Measurements from ENCODE around the gene ANKFN1.

The ANKFN1 gene

DNA sequence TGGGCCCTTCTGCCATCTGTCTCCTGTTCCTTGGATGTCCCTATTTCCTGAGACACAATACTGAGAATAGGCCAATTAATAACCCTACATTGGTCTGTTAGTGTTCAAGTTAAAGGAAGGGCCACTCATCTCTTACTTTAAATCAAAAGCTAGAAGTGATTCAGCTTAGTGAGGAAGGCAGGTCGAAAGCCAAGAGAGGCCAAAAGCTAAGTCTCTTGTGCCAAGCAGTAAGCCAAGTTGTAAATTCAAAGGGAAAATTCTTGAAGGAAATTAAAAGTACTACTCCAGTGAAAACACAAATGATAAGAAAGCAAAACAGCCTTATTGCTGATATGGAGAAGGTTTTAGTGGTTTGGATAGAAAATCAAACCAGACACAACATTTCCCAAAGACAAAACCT lies 28.8 kb downstream of the ANKFN1 start:
- DNase-seq (ENCODE audit: low read depth, low spot score): no peak
- no CpG with 5 or more reads among the region's 1 CpG for WGBS (ENCODE audit: insufficient coverage, insufficient read length)
- Histone ChIP-seq H3K4me1 (ENCODE audit: control insufficient read depth, insufficient read depth, low read length) (no peaks in the 10 kb centered on the region), H3K9me3 (ENCODE audit: control insufficient read depth, insufficient read depth, low read length) (no peaks in the 10 kb centered on the region), H3K27ac (ENCODE audit: low read length) (no peak overlapping the region), H3K36me3 (ENCODE audit: control insufficient read depth, insufficient read depth, low read length) (no peaks in the 10 kb centered on the region), H3K4me3 (ENCODE audit: low read length) (no peak overlapping the region), H3K27me3 (ENCODE audit: control insufficient read depth, insufficient read depth, low read length) (no peaks in the 10 kb centered on the region)

DNA sequence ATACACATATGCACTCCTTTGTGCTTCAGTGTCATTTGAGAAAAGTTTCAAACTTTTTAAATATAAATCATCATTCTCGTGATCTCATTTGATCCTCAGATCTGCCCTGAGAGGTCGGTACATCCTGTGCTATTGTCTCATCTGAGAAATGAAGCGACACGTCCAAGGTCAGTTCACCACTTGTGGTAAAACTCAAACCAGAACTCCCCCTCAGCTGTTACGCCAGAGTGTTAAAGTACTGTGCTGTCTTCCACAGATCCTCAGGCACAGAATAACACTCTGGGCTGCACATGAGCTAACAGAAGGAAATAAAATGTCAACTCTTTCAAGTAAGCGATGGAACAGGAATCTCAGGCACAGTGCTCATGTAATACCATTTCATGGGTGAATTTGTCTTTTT lies 31.4 kb downstream of the ANKFN1 start:
- Histone ChIP-seq H3K4me1 (ENCODE audit: control insufficient read depth, insufficient read depth, low read length) (no peaks in the 10 kb centered on the region), H3K27ac (ENCODE audit: low read length) (no peak overlapping the region), H3K4me3 (ENCODE audit: low read length) (no peak overlapping the region), H3K9me3 (ENCODE audit: control insufficient read depth, insufficient read depth, low read length) (no peaks in the 10 kb centered on the region), H3K36me3 (ENCODE audit: control insufficient read depth, insufficient read depth, low read length) (no peaks in the 10 kb centered on the region), H3K27me3 (ENCODE audit: control insufficient read depth, insufficient read depth, low read length) (no peaks in the 10 kb centered on the region)
- no peak for DNase-seq (ENCODE audit: low read depth, low spot score)
- no CpG with 5 or more reads among the region's 6 CpGs for WGBS (ENCODE audit: insufficient coverage, insufficient read length)

DNA sequence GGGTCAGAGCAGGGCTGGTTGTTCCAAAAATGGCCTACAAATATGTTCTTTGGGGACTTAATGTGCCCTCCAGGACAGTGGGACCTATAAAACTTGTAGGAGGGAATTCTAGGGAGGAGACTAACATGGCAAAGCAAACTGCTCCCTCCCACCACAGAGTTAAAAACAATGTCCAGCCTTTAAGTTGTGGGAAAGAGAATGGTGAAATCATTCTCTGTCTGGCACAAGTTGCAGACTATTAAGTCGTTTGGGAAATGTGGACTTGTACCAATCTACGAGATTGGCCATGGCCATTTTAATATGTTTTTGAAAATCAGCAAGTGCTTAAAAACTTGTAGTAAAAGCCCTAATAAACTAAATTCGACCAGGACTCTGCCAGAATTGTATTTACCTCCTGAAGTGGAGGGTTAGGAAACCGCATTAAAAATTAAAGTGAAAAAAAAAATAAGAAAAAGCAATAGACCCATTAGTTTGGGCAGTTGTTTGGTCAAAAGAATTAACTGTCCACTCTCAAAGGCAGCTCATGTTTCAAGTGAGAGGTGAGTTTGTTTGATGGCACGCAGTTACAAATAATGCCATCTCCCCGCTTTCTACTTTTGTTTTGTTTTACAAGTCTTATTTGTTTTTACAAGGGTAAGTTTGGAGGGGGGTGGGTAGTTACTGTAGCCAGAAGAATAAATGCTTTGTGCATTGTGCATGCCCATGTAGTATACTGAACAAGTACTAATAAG lies 32.4 kb downstream of the ANKFN1 start:
- no peaks in the 10 kb centered on the region for H3K36me3 ChIP-seq (ENCODE audit: control insufficient read depth, insufficient read depth, low read length)
- H3K4me3 ChIP-seq (ENCODE audit: low read length): no peak overlapping the region
- H3K27ac ChIP-seq (ENCODE audit: low read length): no peak overlapping the region
- H3K9me3 ChIP-seq (ENCODE audit: control insufficient read depth, insufficient read depth, low read length): no peaks in the 10 kb centered on the region
- no peak for DNase-seq (ENCODE audit: low read depth, low spot score)
- WGBS (ENCODE audit: insufficient coverage, insufficient read length): no CpG with 5 or more reads among the region's 6 CpGs
- no peaks in the 10 kb centered on the region for H3K27me3 ChIP-seq (ENCODE audit: control insufficient read depth, insufficient read depth, low read length)
- no peaks in the 10 kb centered on the region for H3K4me1 ChIP-seq (ENCODE audit: control insufficient read depth, insufficient read depth, low read length)

DNA sequence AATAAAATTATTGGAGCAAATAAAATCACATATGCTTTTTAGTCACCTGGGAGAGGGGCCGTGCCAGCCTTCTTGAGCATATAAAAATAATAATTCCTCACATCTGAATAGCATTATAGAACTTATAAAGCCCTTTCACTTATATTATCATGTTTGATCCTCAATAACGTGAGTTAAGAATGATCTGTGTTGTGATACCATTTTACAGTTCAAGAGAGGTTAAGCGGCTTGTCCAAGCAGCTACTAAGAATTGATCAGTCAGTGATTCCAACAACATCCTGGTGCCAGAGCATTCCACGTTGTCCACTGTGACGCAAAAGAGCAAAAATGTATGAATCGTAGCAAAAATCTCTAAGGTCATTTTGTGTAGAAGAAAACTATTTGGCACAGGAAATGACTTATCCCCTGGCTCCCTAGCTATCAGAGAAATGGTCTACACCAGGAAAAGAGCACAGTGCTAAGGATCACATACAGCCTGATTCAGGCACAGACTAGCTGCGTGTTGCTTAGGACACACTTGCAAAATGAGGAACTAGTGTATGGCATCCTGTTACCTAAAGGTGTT lies 33.0 kb downstream of the ANKFN1 start:
- Histone ChIP-seq H3K4me1 (ENCODE audit: control insufficient read depth, insufficient read depth, low read length) (no peaks in the 10 kb centered on the region), H3K27ac (ENCODE audit: low read length) (no peak overlapping the region)
- no peak for DNase-seq (ENCODE audit: low read depth, low spot score)

DNA sequence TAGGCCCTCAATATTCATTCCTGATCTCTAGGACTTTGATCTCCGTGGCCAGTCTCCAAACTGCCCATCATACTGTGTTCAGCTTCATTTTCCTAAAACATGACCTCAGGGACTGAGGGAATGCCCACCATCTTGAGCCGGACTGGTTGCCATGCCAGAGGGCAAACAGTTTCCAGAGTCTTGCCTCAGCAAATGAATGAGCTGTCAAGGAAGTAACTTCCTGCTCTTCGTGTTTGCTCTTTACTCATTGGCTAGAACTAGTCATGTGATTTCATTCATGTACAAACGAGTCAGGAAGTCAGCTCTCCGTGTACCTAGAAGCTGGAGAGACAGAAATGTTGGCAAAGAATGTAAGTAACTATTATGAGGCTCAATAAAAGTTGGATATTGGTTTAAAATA lies 50.2 kb downstream of the ANKFN1 start:
- H3K27ac ChIP-seq (ENCODE audit: low read length): no peak overlapping the region
- no peak for DNase-seq (ENCODE audit: low read depth, low spot score)
- no peaks in the 10 kb centered on the region for H3K9me3 ChIP-seq (ENCODE audit: control insufficient read depth, insufficient read depth, low read length)
- H3K36me3 ChIP-seq (ENCODE audit: control insufficient read depth, insufficient read depth, low read length): no peaks in the 10 kb centered on the region
- no CpG with 5 or more reads among the region's 5 CpGs for WGBS (ENCODE audit: insufficient coverage, insufficient read length)
- no peaks in the 10 kb centered on the region for H3K27me3 ChIP-seq (ENCODE audit: control insufficient read depth, insufficient read depth, low read length)
- H3K4me1 ChIP-seq (ENCODE audit: control insufficient read depth, insufficient read depth, low read length): no peaks in the 10 kb centered on the region
- H3K4me3 ChIP-seq (ENCODE audit: low read length): no peak overlapping the region

More for the DNA sequence above, 33.0 kb downstream of the ANKFN1 start:
- Histone ChIP-seq H3K36me3 (ENCODE audit: control insufficient read depth, insufficient read depth, low read length) (no peaks in the 10 kb centered on the region), H3K27me3 (ENCODE audit: control insufficient read depth, insufficient read depth, low read length) (no peaks in the 10 kb centered on the region), H3K9me3 (ENCODE audit: control insufficient read depth, insufficient read depth, low read length) (no peaks in the 10 kb centered on the region), H3K4me3 (ENCODE audit: low read length) (no peak overlapping the region)
- WGBS (ENCODE audit: insufficient coverage, insufficient read length): no CpG with 5 or more reads among the region's 7 CpGs

DNA sequence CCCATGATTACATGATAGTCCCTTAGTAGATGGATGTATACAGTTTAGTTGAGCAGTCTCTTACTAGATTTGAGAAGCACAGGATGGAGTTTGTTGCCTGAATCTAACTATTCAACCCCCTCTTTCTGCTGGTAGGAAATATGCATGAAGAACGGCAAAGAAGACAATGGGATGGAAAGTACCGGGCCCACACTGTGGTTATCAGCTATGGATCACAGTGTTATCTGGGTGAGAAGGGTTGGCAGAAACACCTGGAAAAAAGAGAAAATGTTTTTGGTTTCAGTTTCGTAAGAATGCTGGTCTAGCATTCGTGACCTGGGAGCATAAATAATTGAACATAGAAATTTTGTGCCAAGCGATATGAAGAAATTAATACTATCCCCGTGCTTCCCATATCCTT lies 53.1 kb downstream of the ANKFN1 start:
- DNase-seq (ENCODE audit: low read depth, low spot score): no peak
- H3K4me3 ChIP-seq (ENCODE audit: low read length): no peak overlapping the region
- no CpG with 5 or more reads among the region's 6 CpGs for WGBS (ENCODE audit: insufficient coverage, insufficient read length)
- H3K36me3 ChIP-seq (ENCODE audit: control insufficient read depth, insufficient read depth, low read length): no peaks in the 10 kb centered on the region
- no peaks in the 10 kb centered on the region for H3K4me1 ChIP-seq (ENCODE audit: control insufficient read depth, insufficient read depth, low read length)
- no peaks in the 10 kb centered on the region for H3K9me3 ChIP-seq (ENCODE audit: control insufficient read depth, insufficient read depth, low read length)
- H3K27ac ChIP-seq (ENCODE audit: low read length): no peak overlapping the region
- H3K27me3 ChIP-seq (ENCODE audit: control insufficient read depth, insufficient read depth, low read length): no peaks in the 10 kb centered on the region

DNA sequence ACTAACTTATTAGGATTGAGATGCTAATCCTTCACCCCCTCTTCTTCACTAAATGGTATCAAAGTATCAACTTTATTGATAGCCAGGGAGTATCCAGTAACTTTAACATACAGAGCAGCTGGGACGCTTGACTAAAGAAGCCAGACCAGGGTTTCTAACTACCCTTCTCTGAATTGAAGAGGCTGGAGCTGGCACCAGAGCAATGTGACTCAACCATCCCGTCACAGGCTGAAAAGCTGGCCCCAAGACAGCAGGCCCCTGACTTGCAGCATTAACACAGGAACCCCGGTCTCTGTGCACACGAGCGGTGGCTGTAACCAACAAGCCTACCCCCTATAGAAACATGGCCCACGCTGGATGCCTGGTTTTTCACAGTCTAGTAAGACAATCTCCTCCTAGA lies 59.8 kb downstream of the ANKFN1 start:
- H3K27ac ChIP-seq (ENCODE audit: low read length): no peak overlapping the region
- H3K27me3 ChIP-seq (ENCODE audit: control insufficient read depth, insufficient read depth, low read length): no peaks in the 10 kb centered on the region
- no peaks in the 10 kb centered on the region for H3K36me3 ChIP-seq (ENCODE audit: control insufficient read depth, insufficient read depth, low read length)
- H3K4me1 ChIP-seq (ENCODE audit: control insufficient read depth, insufficient read depth, low read length): no peaks in the 10 kb centered on the region
- H3K4me3 ChIP-seq (ENCODE audit: low read length): no peak overlapping the region
- WGBS (ENCODE audit: insufficient coverage, insufficient read length): no CpG with 5 or more reads among the region's 6 CpGs
- no peak for DNase-seq (ENCODE audit: low read depth, low spot score)
- no peaks in the 10 kb centered on the region for H3K9me3 ChIP-seq (ENCODE audit: control insufficient read depth, insufficient read depth, low read length)

DNA sequence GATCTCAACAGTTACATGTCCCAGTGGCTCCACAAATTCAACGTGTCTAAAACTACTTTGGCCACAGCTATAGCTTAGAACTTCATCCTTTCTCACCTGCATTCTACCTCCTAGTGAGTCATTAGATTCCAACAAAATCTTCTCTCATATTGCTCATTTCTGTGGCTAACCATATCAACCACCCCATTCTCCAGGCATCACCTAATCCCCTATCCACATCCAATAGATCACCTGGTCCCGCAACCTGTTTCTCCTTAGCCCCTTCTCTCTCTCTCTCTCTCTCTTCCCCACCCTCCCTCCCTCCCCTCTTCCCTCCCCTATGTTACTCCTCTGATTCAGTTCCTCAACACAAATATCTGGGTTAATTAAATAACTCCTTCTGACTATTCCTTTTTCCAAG lies 64.6 kb downstream of the ANKFN1 start:
- no peak for DNase-seq (ENCODE audit: low read depth, low spot score)
- H3K27ac ChIP-seq (ENCODE audit: low read length): no peak overlapping the region
- WGBS (ENCODE audit: insufficient coverage, insufficient read length): no CpG with 5 or more reads among the region's 2 CpGs

GRCh38 chr17:56222255-56222654 lies 69.0 kb downstream of the ANKFN1 start:
- Histone ChIP-seq H3K27ac (ENCODE audit: low read length) (no peak overlapping the region), H3K4me1 (ENCODE audit: control insufficient read depth, insufficient read depth, low read length) (peaks cover 3% of the 10 kb centered on the region; the same call in 1 of the 2 replicates), H3K9me3 (ENCODE audit: control insufficient read depth, insufficient read depth, low read length) (no peaks in the 10 kb centered on the region), H3K27me3 (ENCODE audit: control insufficient read depth, insufficient read depth, low read length) (no peaks in the 10 kb centered on the region), H3K4me3 (ENCODE audit: low read length) (no peak overlapping the region), H3K36me3 (ENCODE audit: control insufficient read depth, insufficient read depth, low read length) (no peaks in the 10 kb centered on the region)
- WGBS (ENCODE audit: insufficient coverage, insufficient read length): no CpG with 5 or more reads among the region's 1 CpG
- DNase-seq (ENCODE audit: low read depth, low spot score): no peak

More for the DNA sequence above, 64.6 kb downstream of the ANKFN1 start:
- Histone ChIP-seq H3K36me3 (ENCODE audit: control insufficient read depth, insufficient read depth, low read length) (no peaks in the 10 kb centered on the region), H3K4me1 (ENCODE audit: control insufficient read depth, insufficient read depth, low read length) (peaks cover 3% of the 10 kb centered on the region; the same call in 1 of the 2 replicates), H3K9me3 (ENCODE audit: control insufficient read depth, insufficient read depth, low read length) (no peaks in the 10 kb centered on the region), H3K27me3 (ENCODE audit: control insufficient read depth, insufficient read depth, low read length) (no peaks in the 10 kb centered on the region), H3K4me3 (ENCODE audit: low read length) (no peak overlapping the region)

GRCh38 chr17:56230660-56231059 lies 77.4 kb downstream of the ANKFN1 start:
- no CpG with 5 or more reads among the region's 4 CpGs for WGBS (ENCODE audit: insufficient coverage, insufficient read length)
- no peaks in the 10 kb centered on the region for H3K36me3 ChIP-seq (ENCODE audit: control insufficient read depth, insufficient read depth, low read length)
- H3K9me3 ChIP-seq (ENCODE audit: control insufficient read depth, insufficient read depth, low read length): no peaks in the 10 kb centered on the region
- H3K4me3 ChIP-seq (ENCODE audit: low read length): no peak overlapping the region
- H3K27me3 ChIP-seq (ENCODE audit: control insufficient read depth, insufficient read depth, low read length): no peaks in the 10 kb centered on the region
- no peak overlapping the region for H3K27ac ChIP-seq (ENCODE audit: low read length)
- no peaks in the 10 kb centered on the region for H3K4me1 ChIP-seq (ENCODE audit: control insufficient read depth, insufficient read depth, low read length)
- no peak for DNase-seq (ENCODE audit: low read depth, low spot score)

GRCh38 chr17:56231252-56231651 lies 78.0 kb downstream of the ANKFN1 start:
- no CpG with 5 or more reads among the region's 2 CpGs for WGBS (ENCODE audit: insufficient coverage, insufficient read length)
- Histone ChIP-seq H3K4me3 (ENCODE audit: low read length) (no peak overlapping the region), H3K27ac (ENCODE audit: low read length) (no peak overlapping the region), H3K27me3 (ENCODE audit: control insufficient read depth, insufficient read depth, low read length) (no peaks in the 10 kb centered on the region), H3K36me3 (ENCODE audit: control insufficient read depth, insufficient read depth, low read length) (no peaks in the 10 kb centered on the region), H3K9me3 (ENCODE audit: control insufficient read depth, insufficient read depth, low read length) (no peaks in the 10 kb centered on the region), H3K4me1 (ENCODE audit: control insufficient read depth, insufficient read depth, low read length) (no peaks in the 10 kb centered on the region)
- no peak for DNase-seq (ENCODE audit: low read depth, low spot score)
